ENCODE results near the gene GTF3C5.
"Not testable (repeated sequence)": the region's sequence is repeated elsewhere in the genome, so short reads cannot be mapped to it uniquely, and the experiment has no call there.

Gene GTF3C5

DNA sequence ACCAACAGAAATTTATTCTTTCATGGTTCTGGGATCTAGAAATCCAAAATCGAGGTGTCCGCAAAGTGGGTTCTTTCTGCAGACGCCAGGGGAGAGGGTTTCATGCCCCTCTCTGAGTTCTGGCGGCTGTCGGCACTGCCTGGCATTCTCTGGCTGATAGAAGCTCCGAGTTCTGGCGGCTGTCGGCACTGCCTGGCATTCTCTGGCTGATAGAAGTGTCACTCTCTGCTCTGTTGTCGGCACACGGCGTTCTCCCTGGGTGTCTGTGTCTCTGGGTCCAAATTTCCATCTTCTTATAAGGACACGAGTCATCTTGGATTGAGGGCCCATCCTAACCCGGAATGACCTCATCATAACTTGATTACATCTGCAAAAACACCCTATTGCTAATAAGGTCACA is 44.7 kb upstream of the GTF3C5 start:
- no peak for DNase-seq (ENCODE audit: low read depth)
- TF ChIP-seq, protein P1, sequence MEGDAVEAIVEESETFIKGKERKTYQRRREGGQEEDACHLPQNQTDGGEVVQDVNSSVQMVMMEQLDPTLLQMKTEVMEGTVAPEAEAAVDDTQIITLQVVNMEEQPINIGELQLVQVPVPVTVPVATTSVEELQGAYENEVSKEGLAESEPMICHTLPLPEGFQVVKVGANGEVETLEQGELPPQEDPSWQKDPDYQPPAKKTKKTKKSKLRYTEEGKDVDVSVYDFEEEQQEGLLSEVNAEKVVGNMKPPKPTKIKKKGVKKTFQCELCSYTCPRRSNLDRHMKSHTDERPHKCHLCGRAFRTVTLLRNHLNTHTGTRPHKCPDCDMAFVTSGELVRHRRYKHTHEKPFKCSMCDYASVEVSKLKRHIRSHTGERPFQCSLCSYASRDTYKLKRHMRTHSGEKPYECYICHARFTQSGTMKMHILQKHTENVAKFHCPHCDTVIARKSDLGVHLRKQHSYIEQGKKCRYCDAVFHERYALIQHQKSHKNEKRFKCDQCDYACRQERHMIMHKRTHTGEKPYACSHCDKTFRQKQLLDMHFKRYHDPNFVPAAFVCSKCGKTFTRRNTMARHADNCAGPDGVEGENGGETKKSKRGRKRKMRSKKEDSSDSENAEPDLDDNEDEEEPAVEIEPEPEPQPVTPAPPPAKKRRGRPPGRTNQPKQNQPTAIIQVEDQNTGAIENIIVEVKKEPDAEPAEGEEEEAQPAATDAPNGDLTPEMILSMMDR (conservative IDR thresholded peaks at IDR 0.05; ENCODE audit: low read length) = no peak
- no peak overlapping the region for H3K4me3 ChIP-seq (ENCODE audit: low read length)

DNA sequence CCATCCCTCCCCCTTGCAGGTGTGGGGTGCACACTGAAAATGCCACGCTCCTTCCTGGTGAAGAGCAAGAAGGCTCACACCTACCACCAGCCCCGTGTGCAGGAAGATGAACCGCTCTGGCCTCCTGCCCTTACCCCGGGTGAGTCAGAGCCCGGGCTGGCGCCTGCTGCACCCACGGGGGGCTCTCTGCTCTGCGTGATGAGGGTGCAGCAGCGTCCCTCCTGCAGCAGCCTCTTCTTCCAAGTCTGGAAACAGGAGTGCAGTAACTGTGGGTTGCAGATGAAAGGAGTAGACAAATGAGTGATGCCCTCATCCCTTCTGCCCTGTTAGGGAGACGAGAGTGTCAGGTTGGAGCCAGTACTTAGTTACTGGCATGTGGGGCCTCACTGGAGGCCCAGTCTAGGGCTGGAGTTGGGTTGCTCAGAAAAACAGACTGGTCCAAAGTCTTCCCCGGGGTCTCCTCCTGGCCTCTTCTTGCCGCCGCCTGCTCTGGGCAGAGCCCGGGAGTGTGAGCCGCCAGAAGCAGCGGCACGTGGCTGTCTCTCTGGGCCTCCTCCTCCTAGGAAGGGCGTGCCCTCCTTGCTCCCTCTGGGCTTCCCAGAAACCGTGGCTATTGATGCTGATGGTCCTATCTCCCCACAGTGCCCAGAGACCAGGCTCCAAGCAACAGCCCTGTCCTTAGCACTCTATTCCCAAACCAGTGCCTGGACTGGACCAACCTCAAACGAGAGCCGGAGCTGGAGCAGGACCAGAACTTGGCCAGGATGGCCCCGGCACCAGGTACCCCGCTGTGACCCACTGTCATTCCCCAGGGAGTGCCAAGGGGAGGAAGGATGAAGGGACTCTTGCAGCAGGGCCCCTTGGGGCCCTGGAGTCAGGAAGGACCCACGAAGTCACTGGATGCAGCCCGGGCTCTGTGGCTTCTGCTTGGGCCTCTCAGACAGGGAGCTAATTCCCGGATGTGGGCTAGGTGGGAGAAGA is 43.9 kb upstream of the GTF3C5 start:
- no peak overlapping the region for H3K4me3 ChIP-seq (ENCODE audit: low read length)
- no peak for DNase-seq (ENCODE audit: low read depth)
- TF ChIP-seq, protein P1 (conservative IDR thresholded peaks at IDR 0.05; ENCODE audit: low read length) = no peak

DNA sequence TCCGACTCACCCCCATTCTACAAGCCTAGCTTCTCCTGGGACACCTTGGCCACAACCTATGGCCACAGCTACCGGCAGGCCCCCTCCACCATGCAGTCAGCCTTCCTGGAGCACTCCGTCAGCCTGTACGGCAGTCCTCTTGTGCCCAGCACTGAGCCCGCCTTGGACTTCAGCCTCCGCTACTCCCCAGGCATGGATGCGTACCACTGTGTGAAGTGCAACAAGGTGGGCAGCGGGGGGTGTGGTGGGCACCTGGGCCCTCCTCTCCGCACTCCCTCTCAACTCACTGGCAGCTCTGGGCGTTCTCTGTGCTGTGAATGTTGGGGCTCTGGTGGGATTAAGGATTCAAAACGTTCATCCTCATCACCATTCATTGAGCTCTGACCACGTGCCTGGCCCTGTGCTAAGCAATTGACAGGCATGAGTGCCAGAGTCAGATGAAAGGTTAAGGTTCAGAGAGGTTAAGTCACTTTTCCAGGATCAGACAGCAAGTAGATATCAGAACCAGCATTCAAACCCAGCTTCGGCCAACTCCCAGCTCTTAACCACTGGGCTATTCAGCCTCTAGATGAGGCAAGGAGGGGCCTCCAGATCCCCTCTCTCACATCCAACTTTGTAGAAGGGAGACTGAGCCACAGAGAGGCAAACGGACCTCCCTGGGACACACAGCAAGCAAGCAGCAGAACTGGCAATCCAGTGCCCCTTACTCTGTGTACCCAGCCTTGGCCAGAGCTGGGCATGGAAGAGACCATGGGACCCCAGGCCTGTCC is 42.4 kb upstream of the GTF3C5 start:
- DNase-seq (ENCODE audit: low read depth) = no peak
- TF ChIP-seq, protein P1 (conservative IDR thresholded peaks at IDR 0.05; ENCODE audit: low read length) = no peak
- no peak overlapping the region for H3K4me3 ChIP-seq (ENCODE audit: low read length)

DNA sequence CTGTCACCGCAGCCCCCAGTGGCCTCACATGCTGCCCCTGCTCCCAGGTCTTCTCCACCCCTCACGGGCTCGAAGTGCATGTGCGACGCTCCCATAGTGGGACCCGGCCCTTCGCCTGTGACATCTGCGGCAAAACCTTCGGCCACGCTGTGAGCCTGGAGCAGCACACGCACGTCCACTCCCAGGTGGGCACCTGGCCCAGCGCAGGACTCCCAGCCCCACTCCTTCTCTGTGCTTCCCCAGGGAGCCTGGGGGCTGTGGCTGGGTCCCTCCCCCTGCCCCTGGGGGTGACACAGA is 41.8 kb upstream of the GTF3C5 start:
- TF ChIP-seq, protein P1 (conservative IDR thresholded peaks at IDR 0.05; ENCODE audit: low read length) = no peak
- no peak for DNase-seq (ENCODE audit: low read depth)

DNA sequence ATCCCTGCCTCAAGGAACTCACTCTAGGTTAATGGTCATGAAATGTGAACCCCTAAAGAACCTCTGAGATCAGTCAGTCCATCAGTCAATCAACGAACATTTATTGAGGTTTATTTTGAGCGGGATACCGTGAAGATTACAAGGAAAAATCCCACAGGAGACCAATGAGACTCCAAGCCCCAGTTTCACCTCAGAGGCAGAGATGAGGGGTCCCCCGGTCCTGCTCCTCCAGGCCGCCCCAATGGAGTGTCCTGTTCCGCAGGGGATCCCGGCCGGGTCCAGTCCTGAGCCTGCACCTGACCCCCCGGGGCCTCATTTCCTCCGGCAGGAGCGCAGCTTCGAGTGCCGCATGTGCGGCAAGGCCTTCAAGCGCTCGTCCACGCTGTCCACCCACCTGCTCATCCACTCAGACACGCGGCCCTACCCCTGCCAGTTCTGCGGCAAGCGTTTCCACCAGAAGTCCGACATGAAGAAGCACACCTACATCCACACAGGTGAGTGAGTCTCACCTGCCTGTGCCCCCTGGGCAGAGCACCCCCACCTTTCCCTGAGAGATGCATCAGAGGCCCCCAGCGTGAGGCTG is 41.3 kb upstream of the GTF3C5 start:
- DNase-seq (ENCODE audit: low read depth) = no peak

More for the DNA sequence above, 41.8 kb upstream of the GTF3C5 start:
- no peak overlapping the region for H3K4me3 ChIP-seq (ENCODE audit: low read length)

DNA sequence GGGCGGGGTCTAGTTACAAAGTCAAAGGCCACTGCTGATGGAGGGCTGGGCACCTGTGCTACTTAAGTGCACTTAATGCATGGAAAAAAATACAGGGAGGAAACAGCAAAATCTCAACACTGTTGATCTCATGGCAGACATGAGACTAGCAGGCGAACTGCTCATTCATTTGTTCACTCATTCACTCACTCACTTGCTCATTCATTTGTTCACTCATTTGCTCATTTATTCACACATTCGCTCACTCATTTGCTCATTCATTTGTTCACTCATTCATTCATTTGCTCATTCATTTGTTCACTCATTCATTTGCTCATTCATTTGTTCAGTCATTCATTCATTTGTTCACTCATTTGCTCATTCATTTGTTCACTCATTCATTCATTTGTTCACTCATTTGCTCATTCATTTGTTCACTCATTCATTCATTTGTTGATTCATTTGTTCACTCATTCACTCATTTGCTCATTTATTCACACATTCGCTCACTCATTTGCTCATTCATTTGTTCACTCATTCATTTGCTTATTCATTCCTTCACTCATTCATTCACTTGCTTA is 40.7 kb upstream of the GTF3C5 start:
- not testable (repeated sequence) for DNase-seq (ENCODE audit: low read depth); H3K4me3 ChIP-seq (ENCODE audit: low read length)

More for the DNA sequence above, 41.3 kb upstream of the GTF3C5 start:
- TF ChIP-seq, protein P1 (conservative IDR thresholded peaks at IDR 0.05; ENCODE audit: low read length) = no peak
- H3K4me3 ChIP-seq (ENCODE audit: low read length) = no peak overlapping the region

DNA sequence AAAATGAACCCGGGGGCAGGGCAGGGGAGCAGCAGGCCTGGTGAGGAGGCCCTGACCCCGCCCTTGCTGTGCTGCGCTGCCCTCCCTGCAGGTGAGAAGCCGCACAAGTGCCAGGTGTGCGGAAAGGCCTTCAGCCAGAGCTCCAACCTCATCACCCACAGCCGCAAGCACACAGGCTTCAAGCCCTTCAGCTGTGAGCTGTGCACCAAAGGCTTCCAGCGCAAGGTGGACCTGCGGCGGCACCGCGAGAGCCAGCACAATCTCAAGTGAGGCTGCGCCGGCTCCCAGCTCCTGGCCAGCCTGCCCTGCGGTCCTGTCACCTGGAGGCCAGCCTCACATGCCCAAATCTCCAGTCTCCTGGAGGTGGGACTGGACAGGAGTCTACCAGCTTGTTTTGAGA is 40.0 kb upstream of the GTF3C5 start:
- no peak overlapping the region for H3K4me3 ChIP-seq (ENCODE audit: low read length)
- no peak for DNase-seq (ENCODE audit: low read depth)
- TF ChIP-seq, protein P1 (conservative IDR thresholded peaks at IDR 0.05; ENCODE audit: low read length) = no peak
